GM21529 (cell line): ENCODE measurements around the gene ARHGEF12.

Source experiments
- ATAC-seq: cut with Tn5 transposase; IDR thresholded peaks from one replicate; pipeline ENCODE4 v1.9.1; 2021; ENCODE audit not compliant: unreplicated experiment

ARHGEF12 gene

GRCh38 chr11:120385655-120386054 is 49.4 kb downstream of the ARHGEF12 start:
- no peak for ATAC-seq

GRCh38 chr11:120386318-120386717 is 50.1 kb downstream of the ARHGEF12 start:
- no peak for ATAC-seq

GRCh38 chr11:120386774-120387371 is 50.7 kb downstream of the ARHGEF12 start:
- no peak for ATAC-seq

DNA sequence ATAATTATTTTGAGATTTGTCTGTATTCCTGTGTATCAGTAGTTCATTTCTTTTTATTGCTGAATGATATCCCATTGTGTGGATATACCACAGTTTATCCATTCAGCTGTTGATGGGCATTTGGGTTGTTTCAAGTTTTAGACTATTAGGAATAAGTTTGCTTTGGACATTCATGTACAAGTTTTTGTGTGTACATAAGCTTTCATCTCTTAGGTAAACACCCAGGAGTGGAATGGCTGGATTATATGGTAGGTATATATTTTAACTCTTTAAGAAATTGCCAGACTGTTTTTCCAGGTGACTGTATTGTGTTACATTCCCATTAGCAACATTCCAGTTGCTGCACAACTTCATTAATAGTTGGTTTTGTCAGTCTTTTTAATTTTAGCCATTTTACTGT is 52.0 kb downstream of the ARHGEF12 start:
- no peak for ATAC-seq

GRCh38 chr11:120389693-120390584 is 53.7 kb downstream of the ARHGEF12 start:
- ATAC-seq: no peak

GRCh38 chr11:120390585-120390922 is 54.3 kb downstream of the ARHGEF12 start:
- ATAC-seq: no peak

DNA sequence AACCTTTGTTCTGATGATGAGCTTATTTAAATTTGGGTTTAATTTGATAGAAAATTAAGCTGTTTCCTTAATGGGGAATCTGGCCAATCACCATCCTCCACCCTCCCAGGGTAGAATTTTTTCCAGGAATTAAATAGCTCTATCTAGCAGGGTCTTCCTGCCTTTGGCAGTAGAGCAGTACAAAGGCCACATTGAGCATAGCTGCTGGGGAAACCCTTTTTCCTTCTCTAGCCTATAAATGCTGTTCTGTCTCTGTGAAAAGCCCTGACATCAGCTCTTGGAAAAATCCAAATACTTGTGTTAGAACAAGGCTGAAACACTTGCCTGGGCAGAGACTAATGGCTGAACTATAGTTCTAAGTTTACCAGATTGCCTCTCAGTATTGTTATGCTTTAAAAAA is 55.1 kb downstream of the ARHGEF12 start:
- no peak for ATAC-seq

- no peak for ATAC-seq
These were observed 55.6 kb downstream of the ARHGEF12 start for GRCh38 chr11:120391854-120392253.

- ATAC-seq: no peak
These were observed 56.1 kb downstream of the ARHGEF12 start for GRCh38 chr11:120392314-120392713.

DNA sequence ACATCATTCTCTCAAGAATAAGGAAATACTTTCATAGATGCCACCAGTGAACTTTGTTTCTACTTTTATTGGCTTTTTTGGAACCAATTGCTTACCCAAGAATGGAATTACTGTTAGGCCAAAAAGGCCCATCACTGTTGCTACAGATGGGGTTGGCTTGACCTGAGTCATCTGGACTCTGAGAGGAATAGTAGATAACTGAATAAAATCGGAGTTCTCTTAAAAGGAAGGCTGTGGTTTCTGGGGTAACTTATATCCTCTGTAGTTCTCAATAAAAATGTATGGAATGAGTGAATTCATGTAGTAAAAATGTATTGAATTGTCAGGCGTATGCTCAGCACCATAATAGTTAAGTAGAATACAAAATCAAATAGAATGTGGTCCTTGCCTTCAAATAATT is 56.6 kb downstream of the ARHGEF12 start:
- no peak for ATAC-seq

- ATAC-seq: no peak
These were observed 57.9 kb downstream of the ARHGEF12 start for GRCh38 chr11:120394119-120394518.

GRCh38 chr11:120395778-120396177 is 59.6 kb downstream of the ARHGEF12 start:
- ATAC-seq: no peak

- ATAC-seq: no peak
These were observed 61.9 kb downstream of the ARHGEF12 start for GRCh38 chr11:120398132-120398531.

GRCh38 chr11:120399307-120399706 is 63.1 kb downstream of the ARHGEF12 start:
- ATAC-seq: no peak

- ATAC-seq: no peak
These were observed 64.6 kb downstream of the ARHGEF12 start for GRCh38 chr11:120400564-120401364.

DNA sequence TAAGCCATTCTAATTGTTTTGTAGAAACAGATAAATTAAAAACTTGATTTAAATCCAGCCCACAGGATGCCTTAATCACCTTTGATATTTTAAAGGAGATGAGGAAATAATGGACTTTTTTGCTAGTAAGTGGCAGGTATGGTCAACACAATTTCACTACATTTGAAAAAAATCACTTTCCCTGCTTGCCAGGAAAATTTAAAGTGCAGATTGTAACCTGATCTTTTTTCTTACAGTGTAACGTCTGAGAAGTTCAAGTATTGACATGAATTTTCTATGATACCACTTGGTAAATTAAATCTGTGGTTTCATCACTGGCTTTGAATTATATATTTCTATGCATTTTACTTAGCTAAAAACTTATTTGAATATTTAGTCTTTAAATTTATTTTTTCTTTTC is 65.3 kb downstream of the ARHGEF12 start:
- no peak for ATAC-seq

GRCh38 chr11:120403966-120404365 is 67.8 kb downstream of the ARHGEF12 start:
- ATAC-seq: no peak

DNA sequence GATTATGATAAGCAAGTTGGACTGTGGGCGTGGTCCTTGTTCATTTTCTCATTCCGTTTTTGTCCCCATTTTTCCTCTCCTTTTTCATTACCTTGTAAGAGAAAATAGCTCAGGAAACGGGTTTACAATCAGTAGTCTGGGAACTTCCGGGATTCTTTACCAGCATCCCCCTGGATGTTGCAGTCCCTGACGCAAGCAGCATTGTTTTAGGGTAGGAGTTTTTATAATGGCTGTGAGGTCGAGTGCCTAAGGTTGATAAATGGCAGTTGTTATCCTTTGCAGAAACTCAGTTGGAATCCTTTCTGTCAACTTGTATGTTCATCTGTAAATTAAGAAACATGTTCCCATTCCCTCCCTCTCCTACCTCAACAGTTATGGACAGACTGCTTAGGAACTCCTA is 68.3 kb downstream of the ARHGEF12 start:
- ATAC-seq: no peak

GRCh38 chr11:120409655-120410054 is 73.4 kb downstream of the ARHGEF12 start:
- no peak for ATAC-seq

- no peak for ATAC-seq
These were observed 74.6 kb downstream of the ARHGEF12 start for GRCh38 chr11:120410622-120411380.

DNA sequence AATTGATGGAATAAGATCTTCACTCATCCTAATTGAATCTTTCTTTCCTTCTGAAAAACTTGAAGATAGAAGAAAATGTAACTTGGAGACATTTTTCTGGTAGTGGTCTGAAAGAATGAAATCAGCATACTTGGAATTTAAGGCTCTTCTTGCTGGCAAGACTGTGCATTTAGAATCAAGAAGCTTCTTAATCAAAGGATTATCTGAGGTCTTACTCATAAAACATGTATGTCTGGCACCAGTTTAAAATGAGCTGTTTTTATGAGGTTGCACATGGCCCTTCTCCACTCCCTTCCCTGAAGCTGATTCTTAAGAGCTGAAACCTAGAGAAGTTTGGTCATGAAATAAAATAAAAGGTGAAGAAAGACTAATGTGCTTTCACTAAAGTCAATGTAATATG is 77.3 kb downstream of the ARHGEF12 start:
- ATAC-seq: no peak
